ENCODE measurements around the gene SHOX. TPM values are rescaled to one million over a fixed set of nuclear protein-coding genes. Genes with fewer than 3 reads are reported as not detected.

SHOX gene
- total RNA-seq, 2 donors from 2014 or later: not detected

DNA sequence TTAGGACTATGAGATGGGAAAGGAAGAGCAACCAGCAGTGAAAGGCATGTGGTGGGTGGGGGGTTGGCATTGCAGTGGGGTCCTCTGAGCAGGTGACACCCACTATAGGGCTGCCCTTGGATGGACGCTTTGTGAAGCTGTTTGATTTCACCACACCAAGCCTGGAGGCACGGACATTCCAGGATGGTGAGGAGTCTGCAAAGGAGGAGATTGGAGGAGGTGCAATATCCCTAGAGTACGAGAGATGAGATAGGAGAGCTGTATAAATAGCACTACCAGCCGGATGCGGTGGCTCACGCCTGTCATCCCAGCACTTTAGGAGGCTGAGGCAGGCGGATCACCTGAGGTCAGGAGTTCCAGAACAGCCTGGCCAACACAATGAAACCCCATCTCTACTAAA, 42.3 kb downstream of the SHOX start:
- Histone ChIP-seq H3K9me3 (no peaks in the 10 kb centered on the region), H3K4me3 (no peak overlapping the region), H3K27ac (no peak overlapping the region), H3K27me3 (replicated peaks; ENCODE audit: insufficient read depth) (no peaks in the 10 kb centered on the region), H3K4me1 (replicated peaks) (no peaks in the 10 kb centered on the region), H3K36me3 (no peaks in the 10 kb centered on the region)
- TF ChIP-seq POLR2A (IDR thresholded peaks at IDR 0.05) (no peak), POLR2AphosphoS5 (IDR thresholded peaks at IDR 0.05) (no peak)
- TF ChIP-seq, protein P1, sequence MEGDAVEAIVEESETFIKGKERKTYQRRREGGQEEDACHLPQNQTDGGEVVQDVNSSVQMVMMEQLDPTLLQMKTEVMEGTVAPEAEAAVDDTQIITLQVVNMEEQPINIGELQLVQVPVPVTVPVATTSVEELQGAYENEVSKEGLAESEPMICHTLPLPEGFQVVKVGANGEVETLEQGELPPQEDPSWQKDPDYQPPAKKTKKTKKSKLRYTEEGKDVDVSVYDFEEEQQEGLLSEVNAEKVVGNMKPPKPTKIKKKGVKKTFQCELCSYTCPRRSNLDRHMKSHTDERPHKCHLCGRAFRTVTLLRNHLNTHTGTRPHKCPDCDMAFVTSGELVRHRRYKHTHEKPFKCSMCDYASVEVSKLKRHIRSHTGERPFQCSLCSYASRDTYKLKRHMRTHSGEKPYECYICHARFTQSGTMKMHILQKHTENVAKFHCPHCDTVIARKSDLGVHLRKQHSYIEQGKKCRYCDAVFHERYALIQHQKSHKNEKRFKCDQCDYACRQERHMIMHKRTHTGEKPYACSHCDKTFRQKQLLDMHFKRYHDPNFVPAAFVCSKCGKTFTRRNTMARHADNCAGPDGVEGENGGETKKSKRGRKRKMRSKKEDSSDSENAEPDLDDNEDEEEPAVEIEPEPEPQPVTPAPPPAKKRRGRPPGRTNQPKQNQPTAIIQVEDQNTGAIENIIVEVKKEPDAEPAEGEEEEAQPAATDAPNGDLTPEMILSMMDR (IDR thresholded peaks at IDR 0.05): no peak
- no peak for DNase-seq (ENCODE audit: low spot score)
- intact Hi-C loops (cut with DNase I): no loop called here
- WGBS: 87% methylated on average over 7 of the region's 7 CpGs

DNA sequence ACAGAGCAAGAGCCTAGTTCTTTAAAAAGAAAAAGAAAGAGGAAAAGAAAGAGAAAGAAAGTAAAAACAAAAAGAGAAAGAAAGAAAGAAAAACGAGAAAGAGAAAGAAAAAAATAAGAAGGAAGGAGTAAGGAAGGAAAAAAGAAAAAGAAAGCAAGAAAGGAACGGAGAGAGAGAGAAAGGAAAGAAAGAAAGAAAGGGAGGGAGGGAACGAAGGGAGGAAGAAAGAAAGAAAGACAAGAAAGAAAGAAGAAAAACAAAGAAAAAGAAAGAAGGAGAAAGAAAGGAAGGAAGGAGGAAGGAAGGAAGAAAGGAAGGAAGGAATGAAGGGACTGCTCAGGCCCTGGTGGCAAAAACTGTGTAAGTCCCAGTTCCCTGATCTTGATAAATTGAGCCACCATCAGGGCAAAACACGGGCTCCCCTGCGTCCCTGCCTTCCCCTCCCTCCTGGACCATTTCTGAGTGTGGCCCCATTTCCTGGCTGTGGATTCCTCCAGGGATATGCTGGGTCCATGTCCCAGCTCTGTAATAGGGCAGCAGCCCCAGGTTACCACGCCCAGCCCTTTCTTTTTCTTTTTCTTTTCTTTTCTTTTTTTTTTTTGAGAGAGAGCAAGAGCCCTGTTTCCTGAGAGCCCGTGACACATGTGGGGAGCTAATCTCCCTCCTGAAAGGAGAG, 44.8 kb downstream of the SHOX start:
- TF ChIP-seq, protein P1 (IDR thresholded peaks at IDR 0.05): no peak
- no peak for TF ChIP-seq POLR2A (IDR thresholded peaks at IDR 0.05)
- no peak for TF ChIP-seq POLR2AphosphoS5 (IDR thresholded peaks at IDR 0.05)
- Histone ChIP-seq H3K36me3 (no peaks in the 10 kb centered on the region), H3K4me3 (no peak overlapping the region), H3K4me1 (replicated peaks) (no peaks in the 10 kb centered on the region), H3K9me3 (no peaks in the 10 kb centered on the region), H3K27ac (no peak overlapping the region), H3K27me3 (replicated peaks; ENCODE audit: insufficient read depth) (no peaks in the 10 kb centered on the region)
- intact Hi-C loops (cut with DNase I): no loop called here
- WGBS: 39% methylated on average over 7 of the region's 7 CpGs
- no peak for DNase-seq (ENCODE audit: low spot score)

DNA sequence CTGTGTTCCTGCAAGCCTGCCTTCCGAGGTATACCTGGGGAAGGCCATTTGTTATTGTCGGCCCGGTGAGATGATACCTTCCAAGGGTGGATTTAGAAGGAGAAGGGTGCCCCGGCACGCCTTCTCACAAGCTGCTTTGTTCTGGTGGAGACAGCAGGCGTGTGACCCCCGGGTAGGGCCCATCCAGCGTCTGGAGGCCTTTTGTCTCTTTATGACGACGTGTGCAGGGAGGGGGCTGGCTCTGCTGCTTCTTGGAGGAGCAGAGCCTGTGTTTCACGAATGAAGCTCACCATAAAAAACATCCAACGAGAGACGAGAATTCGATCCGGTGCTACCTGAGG, 45.3 kb downstream of the SHOX start:
- H3K27me3 ChIP-seq (replicated peaks; ENCODE audit: insufficient read depth): no peaks in the 10 kb centered on the region
- no peak overlapping the region for H3K27ac ChIP-seq
- H3K4me3 ChIP-seq: no peak overlapping the region
- 20% methylated on average over 15 of the region's 15 CpGs for WGBS
- no peaks in the 10 kb centered on the region for H3K36me3 ChIP-seq
- TF ChIP-seq, protein P1 (IDR thresholded peaks at IDR 0.05): no peak
- TF ChIP-seq POLR2AphosphoS5 (IDR thresholded peaks at IDR 0.05) (no peak), POLR2A (IDR thresholded peaks at IDR 0.05) (no peak)
- intact Hi-C loops (cut with DNase I): no loop called here
- no peak for DNase-seq (ENCODE audit: low spot score)
- no peaks in the 10 kb centered on the region for H3K4me1 ChIP-seq (replicated peaks)
- no peaks in the 10 kb centered on the region for H3K9me3 ChIP-seq

DNA sequence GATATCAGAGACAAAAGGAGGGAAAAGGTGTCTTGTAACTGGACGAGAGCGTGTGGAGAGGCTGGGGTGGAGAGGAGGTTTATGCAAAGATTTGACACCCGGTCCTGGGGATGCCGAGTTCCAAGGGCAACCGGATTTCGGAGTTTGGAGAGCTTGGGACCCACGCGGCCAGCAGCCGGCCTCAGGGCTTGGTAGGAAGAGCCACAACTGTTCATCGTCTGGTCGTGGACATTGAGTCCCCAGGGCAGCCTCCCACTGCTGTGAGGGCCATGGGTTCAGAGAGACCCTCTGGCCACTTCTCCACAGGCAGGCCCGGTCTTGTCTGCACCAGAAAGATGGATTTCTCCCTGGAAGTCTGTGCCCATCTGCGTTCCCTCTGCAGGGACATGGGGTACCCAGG, 46.8 kb downstream of the SHOX start:
- H3K4me3 ChIP-seq: no peak overlapping the region
- TF ChIP-seq, protein P1 (IDR thresholded peaks at IDR 0.05): no peak
- TF ChIP-seq POLR2A (IDR thresholded peaks at IDR 0.05) (no peak), POLR2AphosphoS5 (IDR thresholded peaks at IDR 0.05) (no peak)
- no peaks in the 10 kb centered on the region for H3K27me3 ChIP-seq (replicated peaks; ENCODE audit: insufficient read depth)
- no peaks in the 10 kb centered on the region for H3K9me3 ChIP-seq
- intact Hi-C loops (cut with DNase I): no loop called here
- H3K36me3 ChIP-seq: no peaks in the 10 kb centered on the region
- no peak for DNase-seq (ENCODE audit: low spot score)
- WGBS: 83% methylated on average over 13 of the region's 13 CpGs
- no peaks in the 10 kb centered on the region for H3K4me1 ChIP-seq (replicated peaks)
- no peak overlapping the region for H3K27ac ChIP-seq

DNA sequence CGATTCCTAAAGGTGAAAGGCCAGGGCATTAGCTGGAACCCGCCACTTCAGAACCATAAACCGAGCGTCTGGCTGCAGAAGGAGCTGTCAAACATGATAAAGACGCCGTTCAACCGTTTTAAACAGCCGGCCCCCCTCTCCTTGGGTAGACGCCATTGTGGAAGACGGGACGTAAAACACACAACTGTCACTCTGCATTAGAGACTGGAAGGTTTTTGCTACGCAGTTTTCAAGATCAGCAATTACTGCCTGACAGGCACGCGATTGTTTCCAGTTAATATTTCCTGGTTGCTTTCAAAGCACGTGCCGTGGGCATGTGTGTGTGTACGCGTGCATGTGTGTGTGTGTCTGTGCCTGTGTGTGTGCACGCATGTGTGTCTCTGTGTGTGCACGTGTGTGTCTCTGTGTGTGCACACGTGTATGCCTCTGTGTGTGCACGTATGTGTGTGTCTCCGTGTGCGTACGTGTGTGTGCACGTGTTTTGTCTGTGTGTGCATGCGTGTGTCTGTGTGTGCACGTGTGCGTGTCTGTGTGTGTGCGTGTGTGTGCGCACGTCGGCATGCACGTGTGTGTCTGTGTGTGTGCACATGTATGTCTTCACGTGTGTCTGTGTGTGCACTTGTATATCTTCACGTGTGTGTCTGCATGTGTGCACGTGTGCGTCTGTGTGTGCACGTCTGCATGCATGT, 48.8 kb downstream of the SHOX start:
- Histone ChIP-seq H3K9me3 (no peaks in the 10 kb centered on the region), H3K4me1 (replicated peaks) (no peaks in the 10 kb centered on the region), H3K36me3 (no peaks in the 10 kb centered on the region), H3K27me3 (replicated peaks; ENCODE audit: insufficient read depth) (no peaks in the 10 kb centered on the region), H3K4me3 (no peak overlapping the region), H3K27ac (no peak overlapping the region)
- intact Hi-C loops (cut with DNase I): no loop called here
- WGBS: 48% methylated on average over 39 of the region's 39 CpGs
- TF ChIP-seq, protein P1 (IDR thresholded peaks at IDR 0.05): no peak
- no peak for TF ChIP-seq POLR2A (IDR thresholded peaks at IDR 0.05)
- TF ChIP-seq POLR2AphosphoS5 (IDR thresholded peaks at IDR 0.05): no peak
- no peak for DNase-seq (ENCODE audit: low spot score)

All from prostate gland (tissue), 2 donors.